Right lobe of liver (tissue), 6 donors: Measurements from ENCODE around the gene SLC44A1. TPM values are rescaled to one million over a fixed set of nuclear protein-coding genes. Genes with fewer than 3 reads are reported as not detected.

Experiments used
- ATAC-seq, 4 donors: fragments of 200-7000 bp; cut with Tn5 transposase; one replicate each; pipeline ENCODE4 v1.9.1; 2020; ENCODE audit warnings: mild to moderate bottlenecking in 4 of 4, moderate library complexity in 4 of 4
- DNase-seq, 3 donors: peaks; one replicate each; pipeline ENCODE4 v3.0.0-alpha.2; 2020
- H3K27ac ChIP-seq, 3 donors: fragments of 200-600 bp; one replicate each; pipeline ENCODE4 v1.8.0; 2022
- H3K27me3 ChIP-seq, 2 donors: fragments of 200-600 bp; one replicate each; pipeline ENCODE4 v1.8.0; 2022
- H3K36me3 ChIP-seq, 4 donors: fragments of 200-600 bp; sonication (generic) in 1 of 4; one replicate each; pipeline versions ENCODE4 v1.5.1 to v1.8.0; 2017 to 2022; ENCODE audit warnings: control low read depth in 1 of 4
- H3K4me1 ChIP-seq, 4 donors: fragments of 200-600 bp; sonication (generic) in 1 of 4; one replicate each; pipeline versions ENCODE4 v1.5.1 to v1.8.0; 2017 to 2022; ENCODE audit warnings: control low read depth in 1 of 4
- H3K4me3 ChIP-seq, 3 donors: fragments of 200-600 bp; one replicate each; pipeline ENCODE4 v1.8.0; 2022
- H3K9me3 ChIP-seq, 4 donors: fragments of 200-600 bp; sonication (generic) in 1 of 4; one replicate each; pipeline versions ENCODE4 v1.5.1 to v1.8.0; 2017 to 2022; ENCODE audit warnings: control low read depth in 1 of 4
- CTCF ChIP-seq, 4 donors: fragments of 200-600 bp in 3 of 4; fragments of 450-650 bp in 1 of 4; IDR thresholded peaks; one replicate each; pipeline versions ENCODE4 v1.5.1 to v1.8.0; 2016 to 2022; ENCODE audit warnings: antibody characterized with exemption in 4 of 4, mild to moderate bottlenecking in 2 of 4
- POLR2A ChIP-seq: fragments of 450-650 bp; IDR thresholded peaks from one replicate; pipeline ENCODE4 v1.6.1; 2017; ENCODE audit warnings: antibody characterized with exemption, mild to moderate bottlenecking
- WGBS: methylation state at CpG from one replicate; pipeline ENCODE4 v1.1.6; 2018; ENCODE audit warnings: low coverage, low lambda C conversion rate; ENCODE audit not compliant: insufficient coverage; ENCODE audit errors: missing lambda C conversion rate; 5-methylcytosine and 5-hydroxymethylcytosine counted together
- intact Hi-C, 2 donors: fragments of 100-400 bp; cut with DNase I; formaldehyde crosslinking; loops; one replicate each; pipeline versions ENCODE4 v1.11.2 to v1.14.1; 2022
- total RNA-seq, 6 experiments: library from RNA; depleted of rRNA in 2 of 6; stranded (reverse); fragments of >200 nt in 2 of 6; fragmentation: NEBNext Ultra II Directional in 3 of 6; extraction: Animal tissue kit (Norgen Biotek cat#: 25700) in 3 of 6; gene quantifications; one replicate each; pipeline versions ENCODE4 v1.1.0 to v1.2.4, GENCODE V29; 2016 to 2023
- donor health status: DM: no; HTN: yes; CAD: no.
- donor health status: DM: no; HTN: no; CAD: no.
- donor health status: DM: no; HTN: no; CAD: no.
- donor health status: DM: no; HTN: yes; CAD: no.
- donor health status: DM: no; HTN: yes; CAD: no.

SLC44A1 gene
- total RNA-seq, 6 experiments from 2014 or later, result 44.7 to 73.2 (median 50.1) TPM

- TF ChIP-seq CTCF (IDR thresholded peaks at IDR 0.05) (no peak), POLR2A (no peak)
- Histone ChIP-seq H3K4me1 (peaks cover 0 to 56% (median 12%) of the 10 kb centered on the region in 4 donors), H3K27me3 (no peaks in the 10 kb centered on the region), H3K27ac (peak overlapping the region in 1 of 3 donors; percentile 14), H3K36me3 (no peaks in the 10 kb centered on the region), H3K9me3 (no peaks in the 10 kb centered on the region), H3K4me3 (no peak overlapping the region)
- peak in 3 of 4 donors; percentile 9 to 55 (median 33) for ATAC-seq
- 94% methylated on average over 2 of the region's 3 CpGs for WGBS
- no peak for DNase-seq
- intact Hi-C loops, result no loop called here
Observed at GRCh38 chr9:105258225-105258737, 13.8 kb downstream of the SLC44A1 start.

- peaks cover 0 to 57% (median 12%) of the 10 kb centered on the region in 4 donors for H3K4me1 ChIP-seq
- no peak for ATAC-seq
Observed at GRCh38 chr9:105259274-105259673, 14.8 kb downstream of the SLC44A1 start.

DNA sequence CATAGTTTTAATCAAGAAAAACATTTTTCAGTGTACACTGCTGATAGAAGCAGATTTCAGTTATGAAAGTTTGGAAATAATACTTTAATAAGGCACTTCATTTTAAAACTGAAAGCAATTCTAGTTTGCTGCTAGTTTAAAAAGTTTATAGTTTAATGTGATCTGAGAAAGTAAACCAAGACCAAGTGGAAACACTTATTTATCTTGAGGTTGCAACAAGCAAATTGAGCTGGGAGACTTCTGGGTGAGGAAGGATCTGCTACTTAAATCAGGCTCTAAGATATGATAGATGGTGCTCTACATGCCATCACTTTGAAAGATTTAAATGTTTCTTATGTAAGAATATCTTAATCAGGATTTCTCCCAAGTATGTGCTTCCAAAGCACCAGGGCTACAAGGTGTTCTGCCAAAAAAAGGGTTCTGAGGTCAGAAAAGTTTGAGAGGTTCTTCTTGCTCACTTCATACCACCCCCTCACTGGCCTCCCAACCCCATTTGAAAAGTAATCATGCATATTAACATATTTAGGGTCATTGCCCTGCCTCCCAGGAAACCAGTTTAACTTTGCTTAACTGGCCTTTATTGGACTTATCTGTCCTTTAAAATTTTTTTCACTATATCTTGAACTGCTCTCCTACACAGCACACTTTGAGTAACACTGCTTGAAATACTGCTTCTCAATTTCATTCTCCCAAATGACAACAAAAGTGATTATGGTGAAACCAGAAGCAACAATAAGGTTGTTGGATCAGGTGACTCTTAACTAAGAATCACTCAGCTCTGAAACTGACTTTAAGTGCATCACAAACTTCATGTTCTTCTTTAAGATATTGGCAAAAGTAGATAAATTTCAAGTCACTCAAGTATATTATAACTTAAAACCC is 15.5 kb downstream of the SLC44A1 start:
- DNase-seq (no peak), ATAC-seq (peak in 3 of 4 donors; percentile 7 to 42 (median 19))
- H3K36me3 ChIP-seq, result no peaks in the 10 kb centered on the region
- H3K9me3 ChIP-seq, result no peaks in the 10 kb centered on the region
- no peak overlapping the region for H3K4me3 ChIP-seq
- TF ChIP-seq POLR2A, result no peak
- TF ChIP-seq CTCF (IDR thresholded peaks at IDR 0.05), result no peak
- no peaks in the 10 kb centered on the region for H3K27me3 ChIP-seq
- intact Hi-C loops, result no loop called here
- peaks cover 0 to 50% (median 12%) of the 10 kb centered on the region in 4 donors for H3K4me1 ChIP-seq
- peak overlapping the region in 2 of 3 donors; percentile 26 to 27 for H3K27ac ChIP-seq

More at GRCh38 chr9:105259274-105259673, 14.8 kb downstream of the SLC44A1 start:
- H3K9me3 ChIP-seq, result no peaks in the 10 kb centered on the region
- peak overlapping the region in 2 of 3 donors; percentile 26 to 27 for H3K27ac ChIP-seq
- 89% methylated on average over 2 of the region's 2 CpGs for WGBS
- H3K4me3 ChIP-seq, result no peak overlapping the region
- no peaks in the 10 kb centered on the region for H3K36me3 ChIP-seq
- intact Hi-C loops, result no loop called here
- no peaks in the 10 kb centered on the region for H3K27me3 ChIP-seq
- DNase-seq, result no peak
- TF ChIP-seq POLR2A (no peak), CTCF (IDR thresholded peaks at IDR 0.05) (no peak)

GRCh38 chr9:105262497-105262896 is 18.0 kb downstream of the SLC44A1 start:
- peak in 1 of 3 donors; percentile 70 for DNase-seq
- intact Hi-C loops, result no loop called here
- Histone ChIP-seq H3K27ac (peak overlapping the region in 2 of 3 donors; percentile 12 to 38), H3K36me3 (no peaks in the 10 kb centered on the region), H3K27me3 (no peaks in the 10 kb centered on the region), H3K4me1 (peaks cover 0 to 45% (median 11%) of the 10 kb centered on the region in 4 donors), H3K9me3 (no peaks in the 10 kb centered on the region), H3K4me3 (no peak overlapping the region)
- WGBS, result 58% methylated on average over 2 of the region's 2 CpGs
- ATAC-seq, result peak; percentile 87 to 95 (median 90)
- TF ChIP-seq POLR2A (no peak), CTCF (IDR thresholded peaks at IDR 0.05) (no peak)
